A673 (cell line): ENCODE results near the gene TMTC3. TPM values are rescaled to one million over a fixed set of nuclear protein-coding genes. Genes with fewer than 3 reads are reported as not detected.
"Not testable (repeated sequence)": the region's sequence is repeated elsewhere in the genome, so short reads cannot be mapped to it uniquely, and the experiment has no call there.

ENCODE experiments used
- BruUV-seq: library from RNA; stranded (reverse); fragments of 400-500 nt; replicated peaks from 2 replicates; lab custom pipeline; 2021; lab: Mats Ljungman, UMichigan
- CTCF ChIA-PET: fragments of 300-600 bp; sonication (Branson Sonifier 250); formaldehyde crosslinking; loops from one replicate; lab custom pipeline; 2022; ENCODE audit warnings: antibody characterized with exemption; lab: Charles Lee
- POLR2A ChIA-PET: fragments of 300-600 bp; sonication (Branson Sonifier 250); formaldehyde crosslinking; loops from one replicate; lab custom pipeline; 2022; ENCODE audit warnings: antibody characterized with exemption; ENCODE audit not compliant: low non-redundant PET; lab: Charles Lee
- DNase-seq: peaks from one replicate; pipeline ENCODE4 v3.0.0-alpha.2; 2015; ENCODE audit warnings: low spot score
- H3K27ac ChIP-seq: fragments of 200-600 bp; sonication (generic); 2 replicates; pipeline ENCODE4 v1.5.1; 2016; ENCODE audit warnings: mixed run types, low read depth, mild to moderate bottlenecking, mixed read lengths, antibody characterized with exemption, low read length; ENCODE audit not compliant: poor library complexity, severe bottlenecking
- H3K27me3 ChIP-seq: fragments of 200-600 bp; sonication (generic); replicated peaks from 2 replicates; pipeline ENCODE4 v1.6.1; 2017; ENCODE audit warnings: mixed run types, low read depth, mild to moderate bottlenecking, mixed read lengths, antibody characterized with exemption, low read length; ENCODE audit not compliant: insufficient read depth, poor library complexity
- H3K36me3 ChIP-seq: fragments of 200-600 bp; sonication (generic); 2 replicates; pipeline ENCODE4 v1.6.1; 2016; ENCODE audit warnings: mixed run types, mild to moderate bottlenecking, mixed read lengths, antibody characterized with exemption, low read length; ENCODE audit not compliant: insufficient read depth, poor library complexity, severe bottlenecking
- H3K4me1 ChIP-seq: fragments of 200-600 bp; sonication (generic); 2 replicates; pipeline ENCODE4 v1.6.1; 2017; ENCODE audit warnings: mixed run types, mild to moderate bottlenecking, mixed read lengths, antibody characterized with exemption, low read length; ENCODE audit not compliant: insufficient read depth, poor library complexity, severe bottlenecking
- H3K4me3 ChIP-seq: fragments of 200-600 bp; sonication (generic); 2 replicates; pipeline ENCODE4 v1.5.1; 2016; ENCODE audit warnings: low read depth, mixed run types, mild to moderate bottlenecking, mixed read lengths, low read length; ENCODE audit not compliant: poor library complexity, severe bottlenecking
- H3K9me3 ChIP-seq: fragments of 200-600 bp; sonication (generic); 2 replicates; pipeline ENCODE4 v1.6.1; 2016; ENCODE audit warnings: mixed run types, low read depth, mild to moderate bottlenecking, mixed read lengths, antibody characterized with exemption, low read length; ENCODE audit not compliant: poor library complexity, severe bottlenecking
- CTCF ChIP-seq: fragments of 300-800, 200-600 bp; sonication (generic); conservative IDR thresholded peaks from 2 replicates; pipeline ENCODE4 v1.5.1; 2017; ENCODE audit warnings: low read depth, mild to moderate bottlenecking, antibody characterized with exemption, low read length, moderate library complexity, mixed read lengths
- EZH2 ChIP-seq: fragments of 200-600 bp; sonication (generic); IDR thresholded peaks from 2 replicates; pipeline ENCODE4 v1.6.1; 2017; ENCODE audit warnings: borderline replicate concordance, low read depth, mild to moderate bottlenecking, mixed read lengths, antibody characterized with exemption, low read length; ENCODE audit not compliant: poor library complexity, severe bottlenecking
- intact Hi-C: fragments of 100-400 bp; cut with micrococcal nuclease; formaldehyde crosslinking; loops from one replicate; pipeline ENCODE4 v1.10.0; 2022; ENCODE audit not compliant: unreplicated experiment
- total RNA-seq: library from RNA; stranded (reverse); gene quantifications from 2 replicates; pipeline ENCODE4 v1.2.3, GENCODE V29; 2021

The TMTC3 gene
- total RNA-seq, 1 experiment from 2014 or later: 31.6 TPM

- DNase-seq: no peak
- Histone ChIP-seq H3K4me1 (no peaks in the 10 kb centered on the region), H3K36me3 (no peaks in the 10 kb centered on the region), H3K4me3 (no peak overlapping the region), H3K9me3 (peaks cover 13% of the 10 kb centered on the region), H3K27me3 (no peaks in the 10 kb centered on the region), H3K27ac (no peak overlapping the region)
- no peak for TF ChIP-seq EZH2
- no peak for TF ChIP-seq CTCF
- no TSS peak for BruUV-seq
- ChIA-PET CTCF (no interaction called here), POLR2A (no interaction called here)
- intact Hi-C loops: no loop called here
Measured at GRCh38 chr12:88207921-88208620, 66.0 kb downstream of the TMTC3 start.

- Histone ChIP-seq H3K27ac (no peak overlapping the region), H3K4me3 (no peak overlapping the region), H3K9me3 (peaks cover 9% of the 10 kb centered on the region), H3K36me3 (no peaks in the 10 kb centered on the region), H3K27me3 (no peaks in the 10 kb centered on the region), H3K4me1 (no peaks in the 10 kb centered on the region)
- intact Hi-C loops: no loop called here
- ChIA-PET POLR2A (no interaction called here), CTCF (no interaction called here)
- no TSS peak for BruUV-seq
- DNase-seq: no peak
- TF ChIP-seq EZH2 (no peak), CTCF (no peak)
Measured at GRCh38 chr12:88208661-88209060, 66.6 kb downstream of the TMTC3 start.

GRCh38 chr12:88210311-88210710 lies 68.2 kb downstream of the TMTC3 start:
- POLR2A ChIA-PET, H3K4me1 ChIP-seq, H3K36me3 ChIP-seq, DNase-seq, CTCF ChIA-PET, H3K27ac ChIP-seq, BruUV-seq, H3K4me3 ChIP-seq, H3K27me3 ChIP-seq, H3K9me3 ChIP-seq, intact Hi-C loops: not testable (repeated sequence)

GRCh38 chr12:88218293-88218692 lies 76.2 kb downstream of the TMTC3 start:
- CTCF ChIA-PET: no interaction called here
- no TSS peak for BruUV-seq
- POLR2A ChIA-PET: no interaction called here
- Histone ChIP-seq H3K36me3 (no peaks in the 10 kb centered on the region), H3K9me3 (no peaks in the 10 kb centered on the region), H3K4me3 (no peak overlapping the region), H3K27ac (no peak overlapping the region), H3K27me3 (no peaks in the 10 kb centered on the region), H3K4me1 (no peaks in the 10 kb centered on the region)
- TF ChIP-seq EZH2: no peak
- TF ChIP-seq CTCF: no peak
- intact Hi-C loops: no loop called here
- no peak for DNase-seq
